Esophagus squamous epithelium (tissue), 4 donors: ENCODE data around the gene FTCDNL1.

ENCODE experiments used
- CTCF ChIP-seq, 6 experiments: fragments of 450-650 bp in 4 of 6; fragments of 200-600 bp in 2 of 6; sonication (generic) in 2 of 6; IDR thresholded peaks; one replicate each; pipeline ENCODE4 v1.5.1; 2016 to 2019; ENCODE audit warnings: antibody characterized with exemption in 6 of 6, mild to moderate bottlenecking in 4 of 6, moderate library complexity in 4 of 6
- POLR2A ChIP-seq, 4 donors: fragments of 450-650 bp; IDR thresholded peaks; one replicate each; pipeline ENCODE4 v1.6.1; 2017; ENCODE audit warnings: antibody characterized with exemption in 4 of 4, mild to moderate bottlenecking in 4 of 4, moderate library complexity in 3 of 4

GRCh38 chr2:199841409-199841808 lies 9.6 kb downstream of the FTCDNL1 start:
- no peak for TF ChIP-seq CTCF (IDR thresholded peaks at IDR 0.05)
- no peak for TF ChIP-seq POLR2A (IDR thresholded peaks at IDR 0.05)
